Transverse colon (tissue), 4 donors: ENCODE data around the gene ZNF273. TPM values are rescaled to one million over a fixed set of nuclear protein-coding genes. Genes with fewer than 3 reads are reported as not detected.

Experiments used
- DNase-seq: peaks from one replicate; pipeline ENCODE4 v3.0.0-alpha.2; 2019
- H3K27ac ChIP-seq, 4 donors: fragments of 200-600 bp; sonication (generic); 2 replicates each; pipeline ENCODE4 v1.5.1; 2016 to 2018; ENCODE audit warnings: inconsistent platforms in 4 of 4
- H3K27me3 ChIP-seq: fragments of 200-600 bp; sonication (generic); 2 replicates; pipeline ENCODE4 v1.5.1; 2017; ENCODE audit warnings: inconsistent platforms
- H3K36me3 ChIP-seq, 4 donors: fragments of 200-600 bp; sonication (generic); 2 replicates each; pipeline ENCODE4 v1.5.1; 2017 to 2019; ENCODE audit warnings: inconsistent platforms in 4 of 4
- H3K4me1 ChIP-seq, 4 donors: fragments of 200-600 bp; sonication (generic); 2 replicates each; pipeline ENCODE4 v1.5.1; 2017 to 2020; ENCODE audit warnings: inconsistent platforms in 4 of 4
- H3K4me3 ChIP-seq, 4 donors: fragments of 200-600 bp; sonication (generic); 1 replicate in 1 of 4; 2 replicates in 3 of 4; pipeline versions ENCODE4 v1.5.1 to v1.6.1; 2017 to 2019; ENCODE audit warnings: inconsistent platforms in 4 of 4
- H3K9me3 ChIP-seq, 2 donors: fragments of 200-600 bp; sonication (generic); 2 replicates each; pipeline ENCODE4 v1.5.1; 2017 to 2019; ENCODE audit warnings: inconsistent platforms in 2 of 2
- EP300 ChIP-seq: sonication (generic); formaldehyde crosslinking; IDR thresholded peaks from one replicate; pipeline ENCODE4 v1.6.1; 2017; ENCODE audit warnings: antibody characterized with exemption, low read depth
- POLR2A ChIP-seq: fragments of 450-650 bp; IDR thresholded peaks from one replicate; pipeline ENCODE4 v1.6.1; 2016; ENCODE audit warnings: antibody characterized with exemption, mild to moderate bottlenecking, moderate library complexity
- POLR2AphosphoS5 ChIP-seq, 3 donors: sonication (generic); formaldehyde crosslinking; IDR thresholded peaks; one replicate each; pipeline ENCODE4 v1.6.1; 2016; ENCODE audit warnings: antibody characterized with exemption in 3 of 3
- WGBS, 2 donors: methylation state at CpG; one replicate each; pipeline ENCODE4 v1.1.5; 2018; ENCODE audit warnings: low coverage in 1 of 2; 5-methylcytosine and 5-hydroxymethylcytosine counted together
- in situ Hi-C, 4 donors: fragments of 200-750 bp; cut with MboI; loops; one replicate each; pipeline versions ENCODE4 v1.15.0 to v1.15.1; 2017; ENCODE audit warnings: low sequenced_read_pairs in 3 of 4, low pct_ligation_motif_present in 1 of 4, low pct_unique_long_range_greater_than_20kb in 1 of 4
- intact Hi-C: fragments of 100-400 bp; cut with DNase I; formaldehyde crosslinking; loops from one replicate; pipeline ENCODE4 v1.15.1; 2023; ENCODE audit warnings: low total_unique reads
- total RNA-seq, 4 donors: library from RNA; depleted of rRNA; stranded (reverse); fragments of >200 nt; gene quantifications; one replicate each; pipeline ENCODE4 v1.1.0, GENCODE V29; 2016
- TF ChIP-seq, protein P1 (sequence below), 5 experiments: fragments of 200-600 bp in 3 of 5; fragments of 450-650 bp in 2 of 5; sonication (generic) in 3 of 5; IDR thresholded peaks; 1 replicate in 2 of 5; 2 replicates in 3 of 5; pipeline ENCODE4 v1.5.1; 2016 to 2017; ENCODE audit warnings: antibody characterized with exemption in 5 of 5, inconsistent platforms in 3 of 5, mild to moderate bottlenecking in 2 of 5, moderate library complexity in 1 of 5

The ZNF273 gene
- total RNA-seq, 4 donors from 2014 or later, result 4.1 to 14.9 (median 5.7) TPM

DNA sequence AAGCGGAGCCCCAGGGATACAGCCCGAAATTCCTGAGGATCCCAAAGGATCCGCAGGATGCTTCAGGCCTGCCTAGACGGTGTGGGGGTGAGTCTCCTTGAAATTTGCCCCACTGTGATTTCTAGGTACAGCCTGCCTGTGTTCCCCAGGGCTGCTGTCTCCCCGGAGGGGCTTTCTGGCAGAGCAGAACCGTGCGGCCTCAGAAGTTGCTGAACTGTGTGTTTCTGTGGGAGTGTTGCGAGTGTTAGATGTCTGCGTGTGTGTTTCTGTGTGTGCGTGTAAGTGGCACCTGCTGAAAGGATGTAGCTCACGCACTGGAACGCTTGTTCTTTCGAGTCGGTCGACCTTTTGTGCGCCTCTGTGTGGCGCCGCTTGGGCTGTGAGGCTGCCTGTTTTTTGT lies 27.8 kb upstream of the ZNF273 start:
- H3K4me1 ChIP-seq, result peaks cover 0 to 4% (median 0%) of the 10 kb centered on the region in 4 donors
- H3K27ac ChIP-seq, result no peak overlapping the region
- H3K36me3 ChIP-seq, result no peaks in the 10 kb centered on the region
- TF ChIP-seq, protein P1, sequence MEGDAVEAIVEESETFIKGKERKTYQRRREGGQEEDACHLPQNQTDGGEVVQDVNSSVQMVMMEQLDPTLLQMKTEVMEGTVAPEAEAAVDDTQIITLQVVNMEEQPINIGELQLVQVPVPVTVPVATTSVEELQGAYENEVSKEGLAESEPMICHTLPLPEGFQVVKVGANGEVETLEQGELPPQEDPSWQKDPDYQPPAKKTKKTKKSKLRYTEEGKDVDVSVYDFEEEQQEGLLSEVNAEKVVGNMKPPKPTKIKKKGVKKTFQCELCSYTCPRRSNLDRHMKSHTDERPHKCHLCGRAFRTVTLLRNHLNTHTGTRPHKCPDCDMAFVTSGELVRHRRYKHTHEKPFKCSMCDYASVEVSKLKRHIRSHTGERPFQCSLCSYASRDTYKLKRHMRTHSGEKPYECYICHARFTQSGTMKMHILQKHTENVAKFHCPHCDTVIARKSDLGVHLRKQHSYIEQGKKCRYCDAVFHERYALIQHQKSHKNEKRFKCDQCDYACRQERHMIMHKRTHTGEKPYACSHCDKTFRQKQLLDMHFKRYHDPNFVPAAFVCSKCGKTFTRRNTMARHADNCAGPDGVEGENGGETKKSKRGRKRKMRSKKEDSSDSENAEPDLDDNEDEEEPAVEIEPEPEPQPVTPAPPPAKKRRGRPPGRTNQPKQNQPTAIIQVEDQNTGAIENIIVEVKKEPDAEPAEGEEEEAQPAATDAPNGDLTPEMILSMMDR (IDR thresholded peaks at IDR 0.05), result no peak
- TF ChIP-seq EP300, result no peak
- no peak for TF ChIP-seq POLR2A
- no peak for TF ChIP-seq POLR2AphosphoS5 (IDR thresholded peaks at IDR 0.05)
- no peak overlapping the region for H3K4me3 ChIP-seq
- in situ Hi-C loops, result loop anchor here in 1 of 4 donors (25.0 kb wide), 1 partner anchor 88 kb away; the partner anchor contains the start of gene ZNF138
- DNase-seq, result no peak
- H3K9me3 ChIP-seq, result no peaks in the 10 kb centered on the region
- WGBS, 2 donors, result 85 to 92% methylated on average over 4 to 16 of the region's 18 CpGs
- intact Hi-C loops, result no loop called here
- no peaks in the 10 kb centered on the region for H3K27me3 ChIP-seq

DNA sequence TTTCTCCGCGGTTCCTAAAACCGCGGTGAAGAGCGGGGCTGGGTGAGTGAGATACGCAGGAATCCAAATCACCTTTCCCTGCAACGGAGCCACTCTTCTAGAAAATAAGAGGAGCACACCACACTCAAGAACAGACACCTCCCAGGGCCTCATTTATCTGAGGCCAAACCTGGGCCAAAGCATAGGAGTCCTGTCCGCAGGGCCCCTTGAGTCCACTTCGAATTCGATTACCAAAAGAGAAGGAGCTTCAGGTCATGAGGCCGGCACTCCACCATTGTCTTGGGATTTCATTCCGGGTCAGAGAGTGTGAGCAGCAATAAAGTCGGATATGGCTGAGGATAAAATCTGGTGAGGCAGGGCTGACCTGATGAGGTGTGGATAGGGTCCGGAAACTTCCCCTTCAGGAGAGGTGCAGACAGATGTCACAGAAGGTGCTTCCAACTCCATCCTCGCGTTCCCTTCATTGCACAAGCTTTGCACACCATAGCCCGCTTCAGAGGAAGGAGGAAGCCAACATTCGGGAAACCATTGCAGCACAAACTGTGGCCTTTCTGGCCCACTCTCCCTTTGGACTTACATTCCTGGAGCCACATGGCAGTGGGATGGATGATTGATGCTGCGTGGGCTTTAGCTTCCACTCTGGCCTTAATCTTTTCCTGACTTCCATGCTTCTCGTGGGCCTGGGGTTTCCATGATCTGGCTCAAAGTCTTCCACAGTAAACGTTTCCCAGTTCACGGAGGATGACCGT lies 27.2 kb upstream of the ZNF273 start:
- TF ChIP-seq, protein P1 (IDR thresholded peaks at IDR 0.05), result no peak
- TF ChIP-seq EP300, result no peak
- TF ChIP-seq POLR2A, result no peak
- no peak for TF ChIP-seq POLR2AphosphoS5 (IDR thresholded peaks at IDR 0.05)
- in situ Hi-C loops, result loop anchor here in 1 of 4 donors (25.0 kb wide), 1 partner anchor 89 kb away; the partner anchor contains the start of gene ZNF138

DNA sequence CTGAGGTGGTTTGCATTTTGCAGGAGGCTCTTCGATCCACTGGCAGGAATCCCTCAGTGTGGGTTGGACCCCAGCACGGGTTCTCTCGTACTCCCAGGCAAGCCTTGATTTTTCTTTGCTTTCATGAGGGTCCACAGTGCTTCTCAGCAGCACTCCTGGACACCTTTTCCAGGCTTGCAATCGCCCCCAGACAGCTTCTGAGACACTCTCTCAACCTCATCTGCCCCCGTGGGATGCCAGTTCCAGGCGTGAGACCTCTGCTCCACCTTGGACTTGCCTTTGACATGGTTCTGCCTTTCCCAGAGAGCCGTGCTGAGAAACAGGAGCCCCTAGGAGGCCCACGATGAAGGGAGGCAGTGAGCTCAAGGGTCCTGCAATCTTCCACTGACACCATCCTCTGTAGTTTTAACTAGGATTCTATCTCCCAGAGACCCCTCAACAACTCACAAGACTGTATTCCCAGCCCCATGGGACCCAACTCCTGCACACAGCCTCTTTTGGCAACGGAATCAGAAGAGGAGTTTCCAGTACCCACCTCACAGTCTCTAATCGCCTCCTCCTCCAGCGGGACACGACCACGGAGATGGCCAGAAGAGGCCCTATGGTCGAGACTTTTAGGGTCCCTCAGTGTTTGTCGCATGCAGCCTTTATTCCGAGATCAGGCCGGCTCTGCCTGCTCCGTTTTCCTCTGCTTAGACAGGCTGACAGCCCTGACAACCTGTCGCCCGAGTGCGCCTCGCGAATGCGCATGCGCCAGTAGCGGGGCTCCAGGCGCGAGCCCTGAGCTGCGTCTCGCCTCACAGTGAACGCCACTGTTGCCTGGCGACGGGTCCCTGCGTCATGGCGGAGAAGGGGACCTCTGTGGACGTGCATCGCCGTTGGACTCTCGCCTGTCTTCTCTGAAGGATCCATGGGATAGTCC lies 26.0 kb upstream of the ZNF273 start:
- Histone ChIP-seq H3K36me3 (no peaks in the 10 kb centered on the region), H3K4me3 (peak overlapping the region in 3 of 4 donors; percentile 22 to 37 (median 22)), H3K4me1 (peaks cover 0 to 5% (median 2%) of the 10 kb centered on the region in 4 donors), H3K27me3 (peaks cover 1% of the 10 kb centered on the region), H3K27ac (no peak overlapping the region), H3K9me3 (no peaks in the 10 kb centered on the region)
- in situ Hi-C loops, result loop anchor here in 1 of 4 donors (25.0 kb wide), 1 partner anchor 90 kb away; the partner anchor contains the start of gene ZNF138
- 7 to 46% methylated on average over 3 to 18 of the region's 39 CpGs for WGBS, 2 donors
- peak; percentile 44 for DNase-seq
- intact Hi-C loops, result no loop called here
- no peak for TF ChIP-seq POLR2AphosphoS5 (IDR thresholded peaks at IDR 0.05)
- TF ChIP-seq, protein P1 (IDR thresholded peaks at IDR 0.05), result no peak
- no peak for TF ChIP-seq EP300
- TF ChIP-seq POLR2A, result no peak

More for the DNA sequence above, 27.2 kb upstream of the ZNF273 start:
- Histone ChIP-seq H3K27ac (no peak overlapping the region), H3K27me3 (no peaks in the 10 kb centered on the region), H3K36me3 (no peaks in the 10 kb centered on the region), H3K9me3 (no peaks in the 10 kb centered on the region), H3K4me1 (peaks cover 0 to 4% (median 0%) of the 10 kb centered on the region in 4 donors), H3K4me3 (no peak overlapping the region)
- intact Hi-C loops, result no loop called here
- WGBS, 2 donors, result 92 to 100% methylated on average over 4 to 23 of the region's 23 CpGs
- DNase-seq, result no peak
